HepG2 (cell line): ENCODE data around the gene KLF11.

Experiments
- ARID2 ChIP-seq: sonication (generic); formaldehyde crosslinking; IDR thresholded peaks from 2 replicates; pipeline ENCODE4 v1.8.1; 2022; ENCODE audit warnings: mild to moderate bottlenecking, missing genetic modification reagents, borderline replicate concordance
- BRD4 ChIP-seq: sonication (generic); formaldehyde crosslinking; IDR thresholded peaks from 2 replicates; pipeline ENCODE4 v1.4.0; 2020; ENCODE audit warnings: missing genetic modification reagents
- CREB1 ChIP-seq, 2 experiments: fragments of 450-650 bp in 1 of 2; IDR thresholded peaks; 2 replicates each; pipeline ENCODE4 v1.6.1; 2016 to 2017; ENCODE audit warnings: control low read depth in 1 of 2, mild to moderate bottlenecking in 1 of 2, missing compliant biosample characterization in 1 of 2, missing genetic modification characterization in 1 of 2
- CTCF ChIP-seq: sonication (generic); formaldehyde crosslinking; IDR thresholded peaks from 2 replicates; pipeline ENCODE4 v1.5.0; 2020; ENCODE audit warnings: mild to moderate bottlenecking, missing genetic modification reagents, moderate library complexity
- HMGXB4 ChIP-seq, 2 experiments: sonication (generic) in 1 of 2; formaldehyde crosslinking in 1 of 2; IDR thresholded peaks; 2 replicates each; pipeline versions ENCODE4 v1.4.0 to v1.6.1; 2018 to 2020; ENCODE audit warnings: missing genetic modification reagents in 2 of 2, borderline replicate concordance in 1 of 2, low read depth in 1 of 2, mild to moderate bottlenecking in 1 of 2, missing biosample characterization in 1 of 2
- SRSF4 ChIP-seq: fragments of 200-400 bp; formaldehyde crosslinking; IDR thresholded peaks from one replicate; pipeline ENCODE4 v1.6.1; 2018; ENCODE audit warnings: mild to moderate bottlenecking, low read depth, low read length, moderate library complexity; ENCODE audit not compliant: poor library complexity, severe bottlenecking
- ZBTB44 ChIP-seq: sonication (generic); formaldehyde crosslinking; IDR thresholded peaks from 2 replicates; pipeline ENCODE4 v1.4.0; 2020; ENCODE audit warnings: missing genetic modification reagents

GRCh38 chr2:10083692-10084211 lies 40.4 kb downstream of the KLF11 start:
- TF ChIP-seq CTCF (CRISPR knock-in tag) (no peak), HMGXB4 (CRISPR knock-in tag; IDR thresholded peaks at IDR 0.05; ENCODE audit: borderline replicate concordance in 1 of 2, low read depth in 1 of 2) (no peak), CREB1 (IDR thresholded peaks at IDR 0.05) (no peak), CREB1 (CRISPR knock-in tag; IDR thresholded peaks at IDR 0.05) (no peak), ARID2 (CRISPR knock-in tag) (no peak), BRD4 (CRISPR knock-in tag) (no peak), ZBTB44 (CRISPR knock-in tag) (no peak), SRSF4 (no peak)
